HepG2 (cell line): ENCODE results near the gene PIK3C3. TPM values are rescaled to one million over a fixed set of nuclear protein-coding genes. Genes with fewer than 3 reads are reported as not detected.

ENCODE experiments used
- ATAC-seq: fragments of 200-7000 bp; cut with Tn5 transposase; 3 replicates; pipeline ENCODE4 v1.9.1; 2020; ENCODE audit warnings: mild to moderate bottlenecking, moderate library complexity
- BruUV-seq: library from RNA; stranded (reverse); fragments of 400-500 nt; replicated peaks from 2 replicates; lab custom pipeline; 2021; lab: Mats Ljungman, UMichigan
- CTCF ChIA-PET: fragments of 300-600 bp; formaldehyde crosslinking; extraction: SDS; loops from one replicate; lab custom pipeline; 2021; ENCODE audit warnings: low total read pairs, inconsistent platforms, low intra/inter-chr PET ratio; lab: Yijun Ruan, JAX
- POLR2A ChIA-PET: fragments of 350-600 bp; sonication (Branson Sonifier 250); formaldehyde crosslinking; loops from one replicate; lab custom pipeline; 2020; ENCODE audit warnings: antibody characterized with exemption, inconsistent platforms; lab: Yijun Ruan, JAX
- DNase-seq: peaks from one replicate; pipeline ENCODE4 v3.0.0-alpha.2; 2015; ENCODE audit warnings: low spot score
- FAIRE-seq: peaks from 3 replicates; lab custom pipeline; 2011; peaks lifted over from hg19 to GRCh38; lab: Jason Lieb, UNC
- H2AFZ ChIP-seq: one replicate; pipeline ENCODE4 v1.6.1; 2011; ENCODE audit warnings: low read length, inconsistent platforms
- H3K27ac ChIP-seq: fragments of 300-600 bp; 3 replicates; pipeline ENCODE4 v1.8.0; 2011; ENCODE audit warnings: mixed run types, mild to moderate bottlenecking, mixed read lengths, low read length, inconsistent platforms; ENCODE audit not compliant: insufficient read depth; ENCODE audit errors: extremely low read length
- H3K27me3 ChIP-seq, 2 experiments: fragments of 200-600 bp in 1 of 2; 2 replicates in 1 of 2; 3 replicates in 1 of 2; pipeline versions ENCODE4 v1.6.0 to v1.8.0; 2011; ENCODE audit warnings: low read length in 2 of 2, mild to moderate bottlenecking in 2 of 2, moderate library complexity in 2 of 2, inconsistent platforms in 1 of 2; ENCODE audit not compliant: insufficient read depth in 2 of 2, control insufficient read depth in 1 of 2
- H3K36me3 ChIP-seq, 2 experiments: fragments of 200-600 bp in 1 of 2; replicated peaks in 1 of 2; 2 replicates in 1 of 2; 3 replicates in 1 of 2; pipeline versions ENCODE4 v1.5.1 to v1.8.0; 2011; ENCODE audit warnings: low read length in 2 of 2, inconsistent platforms in 1 of 2; ENCODE audit not compliant: insufficient read depth in 2 of 2, control insufficient read depth in 1 of 2
- H3K4me1 ChIP-seq: 2 replicates; pipeline ENCODE4 v1.5.1; 2012; ENCODE audit warnings: low read length, inconsistent platforms; ENCODE audit not compliant: insufficient read depth
- H3K4me2 ChIP-seq: 2 replicates; pipeline ENCODE4 v1.6.0; 2011; ENCODE audit warnings: low read depth, low read length, inconsistent platforms
- H3K4me3 ChIP-seq, 3 experiments: fragments of 200-600 bp in 1 of 3; sonication (generic), shearing (Covaris generic) in 1 of 3; replicated peaks in 1 of 3; 2 replicates each; pipeline ENCODE4 v1.5.1; 2011 to 2016; ENCODE audit warnings: low read length in 3 of 3, inconsistent platforms in 2 of 3, low read depth in 2 of 3, mild to moderate bottlenecking in 2 of 3, control low read depth in 1 of 3, mixed read lengths in 1 of 3; ENCODE audit not compliant: insufficient read depth in 1 of 3
- H3K79me2 ChIP-seq: one replicate; pipeline ENCODE4 v1.6.1; 2011; ENCODE audit warnings: low read length, inconsistent platforms; ENCODE audit not compliant: insufficient read depth
- H3K9ac ChIP-seq: 2 replicates; pipeline ENCODE4 v1.6.0; 2011; ENCODE audit warnings: mild to moderate bottlenecking, low read depth, low read length, inconsistent platforms; ENCODE audit not compliant: insufficient read depth
- H3K9me3 ChIP-seq: 2 replicates; pipeline ENCODE4 v1.5.1; 2012; ENCODE audit warnings: mild to moderate bottlenecking, low read length
- H4K20me1 ChIP-seq: 2 replicates; pipeline ENCODE4 v1.6.0; 2011; ENCODE audit warnings: inconsistent platforms, mild to moderate bottlenecking, low read length, moderate library complexity; ENCODE audit not compliant: insufficient read depth
- ARID5B ChIP-seq: IDR thresholded peaks from 2 replicates; pipeline ENCODE4 v1.4.0; 2020; ENCODE audit warnings: mild to moderate bottlenecking, missing genetic modification reagents
- DNMT1 ChIP-seq: sonication (generic); formaldehyde crosslinking; IDR thresholded peaks from 2 replicates; pipeline ENCODE4 v1.5.1; 2020; ENCODE audit warnings: mild to moderate bottlenecking, missing genetic modification reagents
- DNMT3B ChIP-seq: conservative IDR thresholded peaks from 2 replicates; pipeline ENCODE4 v1.6.1; 2016; ENCODE audit warnings: missing biosample characterization, control low read depth
- GTF3A ChIP-seq: sonication (generic); formaldehyde crosslinking; conservative IDR thresholded peaks from 2 replicates; pipeline ENCODE4 v1.4.0; 2020; ENCODE audit warnings: mild to moderate bottlenecking, missing genetic modification reagents
- HNF4A ChIP-seq: sonication (generic); formaldehyde crosslinking; IDR thresholded peaks from 2 replicates; pipeline ENCODE4 v1.4.0; 2020; ENCODE audit warnings: missing genetic modification reagents
- IKZF5 ChIP-seq: IDR thresholded peaks from 2 replicates; pipeline ENCODE4 v1.6.1; 2018; ENCODE audit warnings: missing genetic modification reagents, mild to moderate bottlenecking, missing compliant biosample characterization
- ISX ChIP-seq: sonication (generic); formaldehyde crosslinking; conservative IDR thresholded peaks from 2 replicates; pipeline ENCODE4 v1.5.0; 2020; ENCODE audit warnings: missing genetic modification reagents
- NFE2 ChIP-seq: sonication (generic); formaldehyde crosslinking; IDR thresholded peaks from 2 replicates; pipeline ENCODE4 v1.4.0; 2020; ENCODE audit warnings: missing genetic modification reagents
- SOX5 ChIP-seq: IDR thresholded peaks from 2 replicates; pipeline ENCODE4 v1.6.1; 2016; ENCODE audit warnings: borderline replicate concordance
- SUZ12 ChIP-seq: fragments of 150-350 bp; IDR thresholded peaks from 2 replicates; pipeline ENCODE4 v1.6.1; 2014; ENCODE audit warnings: low read depth, low read length
- ZBTB8A ChIP-seq: sonication (generic); formaldehyde crosslinking; IDR thresholded peaks from 2 replicates; pipeline ENCODE4 v1.4.0; 2020; ENCODE audit warnings: mild to moderate bottlenecking, low read depth, missing genetic modification reagents, borderline replicate concordance
- ZNF230 ChIP-seq: sonication (generic); formaldehyde crosslinking; IDR thresholded peaks from 2 replicates; pipeline ENCODE4 v1.4.0; 2020; ENCODE audit warnings: mild to moderate bottlenecking, missing genetic modification reagents
- ZNF24 ChIP-seq: fragments of 450-650 bp; IDR thresholded peaks from 2 replicates; pipeline ENCODE4 v1.6.1; 2017; ENCODE audit warnings: antibody characterized with exemption, mild to moderate bottlenecking
- ZNF883 ChIP-seq: sonication (generic); formaldehyde crosslinking; IDR thresholded peaks from 2 replicates; pipeline ENCODE4 v1.5.1; 2020; ENCODE audit warnings: mild to moderate bottlenecking, missing genetic modification reagents; ENCODE audit errors: not compliant biosample characterization
- WGBS: methylation state at CpG from one replicate; pipeline ENCODE4 v1.1.6; 2017; ENCODE audit warnings: low lambda C conversion rate; 5-methylcytosine and 5-hydroxymethylcytosine counted together
- in situ Hi-C: cut with HindIII; loops from 2 replicates; pipeline ENCODE4 v1.10.0; 2017; ENCODE audit warnings: low pct_unique_long_range_greater_than_20kb; ENCODE audit not compliant: extremely low pct_ligation_motif_present
- intact Hi-C: fragments of 100-400 bp; cut with micrococcal nuclease; formaldehyde crosslinking; loops from one replicate; pipeline ENCODE4 v1.10.0; 2022; ENCODE audit not compliant: unreplicated experiment
- polyA plus RNA-seq, 8 experiments: library from polyadenylated mRNA; depleted of rRNA in 3 of 8; stranded (reverse) in 7 of 8; unstranded in 1 of 8; fragments of >200 nt; fragmentation: Illumina TruSeq in 4 of 8; extraction: Trizol in 4 of 8; gene quantifications; 2 replicates each; pipeline versions ENCODE4 v1.2.1 to v1.2.3, GENCODE V29; 2011 to 2016; ENCODE audit warnings: low read depth in 4 of 8, missing spikeins in 1 of 8, mixed read lengths in 1 of 8; ENCODE audit not compliant: insufficient read depth in 1 of 8
- total RNA-seq, 5 experiments: library from RNA; depleted of rRNA; stranded (reverse); fragments of >200 nt; fragmentation: Illumina TruSeq; extraction: Trizol; gene quantifications; 2 replicates each; pipeline ENCODE4 v1.2.3, GENCODE V29; 2016; ENCODE audit warnings: low read depth in 1 of 5
- TF ChIP-seq, protein P1 (sequence below): sonication (generic); formaldehyde crosslinking; IDR thresholded peaks from 2 replicates; pipeline ENCODE4 v1.8.1; 2023; ENCODE audit warnings: missing genetic modification reagents, mild to moderate bottlenecking, borderline replicate concordance

The PIK3C3 gene
- total and polyA plus RNA-seq, 2 of the 13 experiments (the other 11 are each of a cell fraction or from before 2014, with no cell fraction given), result 42.8 to 46.4 TPM

DNA sequence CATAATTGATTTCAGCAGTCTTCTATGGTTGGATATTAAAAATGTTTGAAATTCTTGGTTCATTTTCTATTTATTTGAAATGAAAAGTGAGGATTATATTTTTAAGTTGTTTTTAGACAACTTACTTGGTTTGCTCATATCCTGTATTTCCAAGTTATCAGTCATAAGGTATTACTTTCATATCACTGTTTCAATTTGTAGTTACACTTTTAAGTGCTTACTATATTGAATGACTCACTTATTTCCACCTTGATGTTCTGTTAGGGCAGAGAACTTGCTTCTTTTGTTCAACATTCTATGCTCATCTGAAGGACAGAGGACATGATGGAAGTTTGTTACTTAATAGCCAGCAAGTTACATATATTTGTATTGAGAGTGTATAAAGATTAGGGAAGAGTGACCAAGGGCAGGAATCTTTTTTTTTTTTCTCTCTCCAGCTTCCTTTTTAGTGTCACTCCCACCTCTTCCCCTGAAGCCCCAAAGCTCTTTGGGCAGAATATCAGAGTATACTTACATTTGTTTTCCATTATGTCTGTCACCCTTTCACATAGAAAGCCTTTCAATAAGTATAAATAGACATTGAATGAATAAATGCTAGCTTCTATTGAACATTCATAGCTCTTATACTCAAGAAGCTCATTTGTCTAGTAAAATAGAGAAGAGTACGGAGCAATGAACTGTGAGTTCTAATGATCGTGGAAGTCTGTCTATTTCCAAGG is 28.1 kb downstream of the PIK3C3 start:
- no peak overlapping the region for H3K4me3 ChIP-seq
- 98% methylated on average over 2 of the region's 2 CpGs for WGBS
- intact Hi-C loops, result no loop called here
- FAIRE-seq, result no peak
- H3K9ac ChIP-seq, result no peak overlapping the region
- no peak overlapping the region for H2AFZ ChIP-seq
- TF ChIP-seq ISX (no peak), DNMT1 (CRISPR knock-in tag) (no peak), ZBTB8A (CRISPR knock-in tag) (no peak), ZNF883 (no peak), DNMT3B (CRISPR knock-in tag) (no peak), IKZF5 (CRISPR knock-in tag) (no peak)
- peaks cover 0 to 13% of the 10 kb centered on the region in 2 experiments; a peak in 3 of 5 replicates for H3K36me3 ChIP-seq
- no peak for ATAC-seq
- no peaks in the 10 kb centered on the region for H3K4me1 ChIP-seq
- ChIA-PET POLR2A (no interaction called here), CTCF (no interaction called here)
- no peaks in the 10 kb centered on the region for H3K79me2 ChIP-seq
- no peak overlapping the region for H3K4me2 ChIP-seq
- no peaks in the 10 kb centered on the region for H3K9me3 ChIP-seq
- in situ Hi-C loops, result no loop called here
- DNase-seq, result no peak
- no peak overlapping the region for H3K27ac ChIP-seq
- H3K27me3 ChIP-seq, result no peaks in the 10 kb centered on the region
- H4K20me1 ChIP-seq, result no peaks in the 10 kb centered on the region
- BruUV-seq, result no TSS peak

- Histone ChIP-seq H3K9ac (no peak overlapping the region), H3K4me1 (no peaks in the 10 kb centered on the region), H2AFZ (no peak overlapping the region), H3K4me3 (no peak overlapping the region), H4K20me1 (no peaks in the 10 kb centered on the region), H3K27me3 (no peaks in the 10 kb centered on the region), H3K4me2 (no peak overlapping the region), H3K36me3 (peaks cover 1 to 24% of the 10 kb centered on the region in 2 experiments; a peak in 4 of 5 replicates), H3K79me2 (no peaks in the 10 kb centered on the region), H3K9me3 (no peaks in the 10 kb centered on the region), H3K27ac (no peak overlapping the region)
- no TSS peak for BruUV-seq
- WGBS, result 94% methylated on average over 2 of the region's 2 CpGs
- ChIA-PET CTCF (no interaction called here), POLR2A (no interaction called here)
- ATAC-seq (no peak), FAIRE-seq (no peak), DNase-seq (no peak)
- in situ Hi-C loops (no loop called here), intact Hi-C loops (no loop called here)
- TF ChIP-seq, protein P1, sequence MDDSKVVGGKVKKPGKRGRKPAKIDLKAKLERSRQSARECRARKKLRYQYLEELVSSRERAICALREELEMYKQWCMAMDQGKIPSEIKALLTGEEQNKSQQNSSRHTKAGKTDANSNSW (CRISPR knock-in tag), result no peak
- TF ChIP-seq HNF4A (CRISPR knock-in tag) (no peak), ZNF24 (no peak), SUZ12 (no peak), GTF3A (no peak), SOX5 (CRISPR knock-in tag) (no peak), NFE2 (CRISPR knock-in tag) (no peak), ZNF230 (CRISPR knock-in tag) (no peak), ARID5B (CRISPR knock-in tag) (no peak)
These were observed 30.9 kb downstream of the PIK3C3 start for GRCh38 chr18:41985914-41986313.
